GM12878 (cell line): Measurements from ENCODE around the gene FNDC3B. TPM values are rescaled to one million over a fixed set of nuclear protein-coding genes. Genes with fewer than 3 reads are reported as not detected.

Experiments
- ATAC-seq: fragments of 200-7000 bp; cut with Tn5 transposase; 3 replicates; pipeline ENCODE4 v1.9.1; 2020; ENCODE audit warnings: mild to moderate bottlenecking, moderate library complexity
- BruUV-seq: library from RNA; stranded (reverse); fragments of 400-500 nt; replicated peaks from 2 replicates; lab custom pipeline; 2021; lab: Mats Ljungman, UMichigan
- CTCF ChIA-PET: fragments of 300-600 bp; sonication (Branson Sonifier 250); formaldehyde crosslinking; extraction: SDS; loops from one replicate; lab custom pipeline; 2021; ENCODE audit warnings: inconsistent platforms; lab: Yijun Ruan, JAX
- POLR2A ChIA-PET: fragments of 350-600 bp; formaldehyde crosslinking; extraction: SDS; loops from one replicate; lab custom pipeline; 2021; ENCODE audit warnings: inconsistent platforms; lab: Charles Lee
- RAD21 ChIA-PET: fragments of 300-600 bp; sonication (Branson Sonifier 250); formaldehyde crosslinking; loops from one replicate; lab custom pipeline; 2023; ENCODE audit warnings: antibody characterized with exemption; ENCODE audit not compliant: unreplicated experiment; lab: Charles Lee
- SMC1A ChIA-PET: fragments of 300-600 bp; sonication (Branson Sonifier 250); formaldehyde crosslinking; loops from one replicate; lab custom pipeline; 2023; ENCODE audit not compliant: unreplicated experiment, uncharacterized antibody; lab: Charles Lee
- DNase-seq: peaks from one replicate; pipeline ENCODE4 v3.0.0-alpha.2; 2011; ENCODE audit warnings: low read depth, low spot score
- FAIRE-seq: peaks from 3 replicates; lab custom pipeline; 2011; peaks lifted over from hg19 to GRCh38; lab: Jason Lieb, UNC
- H2AFZ ChIP-seq: 2 replicates; pipeline ENCODE4 v1.6.0; 2011; ENCODE audit warnings: low read depth, low read length, control low read depth; ENCODE audit not compliant: control insufficient read depth
- H3K27ac ChIP-seq: 2 replicates; pipeline ENCODE4 v1.5.1; 2011; ENCODE audit warnings: control low read depth; ENCODE audit not compliant: control insufficient read depth, insufficient read depth
- H3K27me3 ChIP-seq, 2 experiments: replicated peaks in 1 of 2; 2 replicates each; pipeline versions ENCODE4 v1.6.0 to v1.6.1; 2011; ENCODE audit warnings: low read length in 1 of 2; ENCODE audit not compliant: control insufficient read depth in 2 of 2, insufficient read depth in 2 of 2
- H3K36me3 ChIP-seq, 2 experiments: 2 replicates each; pipeline ENCODE4 v1.5.1; 2011; ENCODE audit warnings: low read length in 1 of 2; ENCODE audit not compliant: control insufficient read depth in 2 of 2, insufficient read depth in 2 of 2
- H3K4me1 ChIP-seq: 2 replicates; pipeline ENCODE4 v1.6.1; 2011; ENCODE audit warnings: mild to moderate bottlenecking, low read length, moderate library complexity, mixed read lengths; ENCODE audit not compliant: control insufficient read depth, insufficient read depth
- H3K4me2 ChIP-seq: 2 replicates; pipeline ENCODE4 v1.6.0; 2011; ENCODE audit warnings: control low read depth; ENCODE audit not compliant: control insufficient read depth, insufficient read depth
- H3K4me3 ChIP-seq: fragments of 200-600 bp; sonication (generic); 2 replicates; pipeline ENCODE4 v1.5.1; 2016
- H3K79me2 ChIP-seq: 2 replicates; pipeline ENCODE4 v1.6.0; 2011; ENCODE audit warnings: low read length; ENCODE audit not compliant: control insufficient read depth, insufficient read depth
- H3K9ac ChIP-seq: 2 replicates; pipeline ENCODE4 v1.8.0; 2011; ENCODE audit warnings: low read length, control low read depth, mixed read lengths; ENCODE audit not compliant: control insufficient read depth, insufficient read depth
- H3K9me3 ChIP-seq: replicated peaks from 3 replicates; pipeline ENCODE4 v1.5.1; 2011; ENCODE audit warnings: mild to moderate bottlenecking, low read length; ENCODE audit not compliant: control insufficient read depth, insufficient read depth
- H4K20me1 ChIP-seq: 2 replicates; pipeline ENCODE4 v1.6.0; 2011; ENCODE audit not compliant: control insufficient read depth, insufficient read depth
- EED ChIP-seq: sonication (generic); IDR thresholded peaks from 2 replicates; pipeline ENCODE4 v1.6.1; 2016; ENCODE audit warnings: antibody characterized with exemption, low read depth
- EP300 ChIP-seq, 2 experiments: fragments of 150-350 bp in 1 of 2; IDR thresholded peaks; 2 replicates each; pipeline ENCODE4 v1.6.1; 2011 to 2012; ENCODE audit warnings: low read depth in 2 of 2, low read length in 2 of 2, borderline replicate concordance in 1 of 2, improper control_type of control experiment in 1 of 2, inconsistent platforms in 1 of 2; ENCODE audit not compliant: control insufficient read depth in 1 of 2
- NRF1 ChIP-seq: conservative IDR thresholded peaks from 2 replicates; pipeline ENCODE4 v1.6.1; 2011; ENCODE audit warnings: mild to moderate bottlenecking, low read depth, low read length, improper control_type of control experiment
- RB1 ChIP-seq: fragments of 450-650 bp; formaldehyde crosslinking; IDR thresholded peaks from 2 replicates; pipeline ENCODE4 v1.6.1; 2017; ENCODE audit warnings: mild to moderate bottlenecking, borderline replicate concordance
- STAT3 ChIP-seq: IDR thresholded peaks from 2 replicates; pipeline ENCODE4 v1.6.1; 2011; ENCODE audit warnings: low read depth, low read length, improper control_type of control experiment
- WGBS: methylation state at CpG from one replicate; pipeline ENCODE4 v1.1.6; 2016; ENCODE audit warnings: low lambda C conversion rate; ENCODE audit not compliant: insufficient replicate concordance, insufficient coverage; ENCODE audit errors: missing lambda C conversion rate; 5-methylcytosine and 5-hydroxymethylcytosine counted together
- in situ Hi-C: fragments of 300-500 bp; cut with MboI; formaldehyde crosslinking; loops from 9 replicates; pipeline ENCODE4 v1.14.3; 2018; ENCODE audit warnings: mixed read lengths
- intact Hi-C: fragments of 100-400 bp; cut with micrococcal nuclease; formaldehyde crosslinking; loops from one replicate; pipeline ENCODE4 v1.14.2; 2022; ENCODE audit not compliant: unreplicated experiment
- polyA plus RNA-seq, 11 experiments: library from polyadenylated mRNA; depleted of rRNA in 4 of 11; unstranded in 6 of 11; stranded (reverse) in 5 of 11; fragments of >200 nt; fragmentation: Nextera tagmentation in 4 of 11; fragmentation: Illumina TruSeq in 1 of 11; extraction: Ambion mirVana in 4 of 11; extraction: Trizol in 1 of 11; gene quantifications; 1 replicate in 1 of 11; 2 replicates in 10 of 11; pipeline versions ENCODE4 v1.2.1 to v1.2.3, GENCODE V29; 2011 to 2016; ENCODE audit warnings: inconsistent platforms in 2 of 11, missing spikeins in 2 of 11, low read depth in 1 of 11
- total RNA-seq, 4 experiments: library from RNA; depleted of rRNA in 3 of 4; stranded (reverse); fragments of >200 nt in 3 of 4; fragmentation: Illumina TruSeq in 1 of 4; extraction: Trizol in 1 of 4; gene quantifications; 2 replicates each; pipeline versions ENCODE4 v1.2.1 to v1.2.3, GENCODE V29; 2013 to 2021
- TF ChIP-seq, protein P1 (sequence below): fragments of 450-650 bp; IDR thresholded peaks from 2 replicates; pipeline ENCODE4 v1.6.1; 2017; ENCODE audit warnings: borderline replicate concordance
- TF ChIP-seq, protein P2 (sequence below): fragments of 450-650 bp; formaldehyde crosslinking; IDR thresholded peaks from 2 replicates; pipeline ENCODE4 v1.4.0; 2022; ENCODE audit warnings: mild to moderate bottlenecking, moderate library complexity
- TF ChIP-seq, protein P3 (sequence below): fragments of 150-350 bp; IDR thresholded peaks from 2 replicates; pipeline ENCODE4 v1.6.1; 2014; ENCODE audit warnings: mild to moderate bottlenecking, low read depth, low read length

The FNDC3B gene
- total and polyA plus RNA-seq, 10 of the 15 experiments (the other 5 are each of a cell fraction or from before 2014, with no cell fraction given): 7.9 to 35.0 (median 18.5) TPM

DNA sequence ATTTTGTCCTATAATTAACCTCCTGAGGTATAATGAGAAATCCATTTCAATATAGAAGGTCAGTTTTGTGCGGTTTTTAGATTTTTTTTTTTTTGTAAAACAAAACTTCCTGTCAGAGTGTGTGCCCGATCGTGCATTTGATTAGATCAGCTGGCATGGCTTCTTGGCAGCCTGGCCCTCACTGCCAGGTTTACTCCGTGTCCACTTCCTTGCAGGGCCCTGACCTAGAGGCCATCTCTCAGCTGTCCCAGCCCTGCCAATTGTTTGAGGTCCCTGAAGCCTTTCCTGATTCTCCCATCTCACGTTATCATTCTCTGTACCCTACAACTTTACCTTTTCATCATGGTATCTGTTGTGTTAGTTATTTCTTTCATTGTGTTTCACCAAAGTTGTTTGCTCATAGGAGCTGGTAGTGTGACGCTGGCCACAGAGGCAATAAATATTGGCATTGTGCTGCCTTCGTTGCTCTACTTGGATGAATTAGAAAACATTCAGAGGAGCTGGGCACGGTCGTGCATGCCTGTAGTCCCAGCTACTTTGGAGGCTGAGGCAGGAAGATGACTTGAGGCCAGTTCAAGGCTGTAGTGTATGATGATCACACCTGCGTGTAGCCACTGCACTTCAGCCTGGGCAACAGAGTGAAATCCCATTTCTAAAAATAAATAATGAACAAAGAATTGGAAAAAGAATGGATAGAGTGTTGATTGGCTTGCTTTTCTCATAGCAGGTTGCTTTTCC is 206.9 kb downstream of the FNDC3B start (continued):
- TF ChIP-seq, protein P1, sequence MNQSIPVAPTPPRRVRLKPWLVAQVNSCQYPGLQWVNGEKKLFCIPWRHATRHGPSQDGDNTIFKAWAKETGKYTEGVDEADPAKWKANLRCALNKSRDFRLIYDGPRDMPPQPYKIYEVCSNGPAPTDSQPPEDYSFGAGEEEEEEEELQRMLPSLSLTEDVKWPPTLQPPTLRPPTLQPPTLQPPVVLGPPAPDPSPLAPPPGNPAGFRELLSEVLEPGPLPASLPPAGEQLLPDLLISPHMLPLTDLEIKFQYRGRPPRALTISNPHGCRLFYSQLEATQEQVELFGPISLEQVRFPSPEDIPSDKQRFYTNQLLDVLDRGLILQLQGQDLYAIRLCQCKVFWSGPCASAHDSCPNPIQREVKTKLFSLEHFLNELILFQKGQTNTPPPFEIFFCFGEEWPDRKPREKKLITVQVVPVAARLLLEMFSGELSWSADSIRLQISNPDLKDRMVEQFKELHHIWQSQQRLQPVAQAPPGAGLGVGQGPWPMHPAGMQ: no peak

DNA sequence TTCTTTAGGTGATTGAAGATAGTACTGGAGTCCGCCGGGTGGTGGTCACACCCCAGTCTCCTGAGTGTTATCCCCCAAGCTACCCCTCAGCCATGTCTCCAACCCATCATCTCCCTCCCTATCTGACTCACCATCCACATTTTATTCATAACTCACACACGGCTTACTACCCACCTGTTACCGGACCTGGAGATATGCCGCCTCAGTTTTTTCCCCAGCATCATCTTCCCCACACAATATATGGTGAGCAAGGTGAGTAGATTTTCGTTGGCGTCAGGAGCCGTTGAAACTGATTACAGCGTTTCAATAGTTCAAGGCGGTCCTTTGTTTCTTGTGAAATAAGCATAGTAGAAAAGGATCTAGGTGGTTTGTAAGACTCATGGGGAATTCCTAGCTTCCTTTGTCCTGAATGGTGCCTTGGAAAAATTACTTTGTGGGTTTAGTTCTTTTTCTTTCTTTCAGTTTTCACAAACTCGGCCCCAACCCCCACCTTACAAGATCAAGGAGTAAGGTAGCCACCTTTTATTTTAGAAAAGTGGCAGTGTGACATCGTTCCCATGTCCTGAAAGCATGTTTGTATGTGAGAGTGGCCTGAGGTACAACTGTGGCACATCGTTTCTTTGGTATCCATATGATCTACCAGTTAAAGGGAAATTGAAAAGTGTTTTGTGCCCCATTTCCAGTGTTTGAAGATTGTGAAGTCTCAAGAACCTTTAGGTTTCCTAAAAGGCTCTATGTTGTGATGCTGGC is 208.3 kb downstream of the FNDC3B start:
- intact Hi-C loops (no loop called here), in situ Hi-C loops (no loop called here)
- Histone ChIP-seq H3K79me2 (no peaks in the 10 kb centered on the region), H3K4me2 (no peak overlapping the region), H3K27me3 (no peaks in the 10 kb centered on the region), H3K4me3 (no peak overlapping the region), H3K9me3 (no peaks in the 10 kb centered on the region; the same call in none of the 3 replicates), H3K36me3 (peaks cover 3 to 5% of the 10 kb centered on the region in 2 experiments; a peak in 3 of 4 replicates), H4K20me1 (no peaks in the 10 kb centered on the region), H2AFZ (no peak overlapping the region), H3K27ac (no peak overlapping the region), H3K9ac (no peak overlapping the region), H3K4me1 (no peaks in the 10 kb centered on the region)
- WGBS: 93% methylated on average over 13 of the region's 13 CpGs
- RAD21 ChIA-PET: no interaction called here
- POLR2A ChIA-PET: no interaction called here
- FAIRE-seq (no peak), ATAC-seq (no peak; the same call in 1 of the 3 replicates), DNase-seq (no peak)
- SMC1A ChIA-PET: interaction anchor here (1.6 kb wide), 1 partner anchor 21 kb away, joined by 4 read pairs; no protein-coding TSS in a partner anchor
- BruUV-seq: no TSS peak
- CTCF ChIA-PET: no interaction called here
- TF ChIP-seq, protein P2, sequence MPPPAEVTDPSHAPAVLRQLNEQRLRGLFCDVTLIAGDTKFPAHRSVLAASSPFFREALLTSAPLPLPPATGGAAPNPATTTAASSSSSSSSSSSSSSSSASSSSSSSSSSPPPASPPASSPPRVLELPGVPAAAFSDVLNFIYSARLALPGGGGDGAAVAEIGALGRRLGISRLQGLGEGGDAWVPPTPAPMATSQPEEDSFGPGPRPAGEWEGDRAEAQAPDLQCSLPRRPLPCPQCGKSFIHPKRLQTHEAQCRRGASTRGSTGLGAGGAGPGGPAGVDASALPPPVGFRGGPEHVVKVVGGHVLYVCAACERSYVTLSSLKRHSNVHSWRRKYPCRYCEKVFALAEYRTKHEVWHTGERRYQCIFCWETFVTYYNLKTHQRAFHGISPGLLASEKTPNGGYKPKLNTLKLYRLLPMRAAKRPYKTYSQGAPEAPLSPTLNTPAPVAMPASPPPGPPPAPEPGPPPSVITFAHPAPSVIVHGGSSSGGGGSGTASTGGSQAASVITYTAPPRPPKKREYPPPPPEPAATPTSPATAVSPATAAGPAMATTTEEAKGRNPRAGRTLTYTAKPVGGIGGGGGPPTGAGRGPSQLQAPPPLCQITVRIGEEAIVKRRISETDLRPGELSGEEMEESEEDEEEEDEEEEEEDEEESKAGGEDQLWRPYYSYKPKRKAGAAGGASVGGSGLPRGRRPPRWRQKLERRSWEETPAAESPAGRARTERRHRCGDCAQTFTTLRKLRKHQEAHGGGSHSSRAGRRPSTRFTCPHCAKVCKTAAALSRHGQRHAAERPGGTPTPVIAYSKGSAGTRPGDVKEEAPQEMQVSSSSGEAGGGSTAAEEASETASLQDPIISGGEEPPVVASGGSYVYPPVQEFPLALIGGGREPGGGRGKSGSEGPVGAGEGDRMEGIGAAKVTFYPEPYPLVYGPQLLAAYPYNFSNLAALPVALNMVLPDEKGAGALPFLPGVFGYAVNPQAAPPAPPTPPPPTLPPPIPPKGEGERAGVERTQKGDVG (CRISPR knock-in tag): no peak
- TF ChIP-seq, protein P3, sequence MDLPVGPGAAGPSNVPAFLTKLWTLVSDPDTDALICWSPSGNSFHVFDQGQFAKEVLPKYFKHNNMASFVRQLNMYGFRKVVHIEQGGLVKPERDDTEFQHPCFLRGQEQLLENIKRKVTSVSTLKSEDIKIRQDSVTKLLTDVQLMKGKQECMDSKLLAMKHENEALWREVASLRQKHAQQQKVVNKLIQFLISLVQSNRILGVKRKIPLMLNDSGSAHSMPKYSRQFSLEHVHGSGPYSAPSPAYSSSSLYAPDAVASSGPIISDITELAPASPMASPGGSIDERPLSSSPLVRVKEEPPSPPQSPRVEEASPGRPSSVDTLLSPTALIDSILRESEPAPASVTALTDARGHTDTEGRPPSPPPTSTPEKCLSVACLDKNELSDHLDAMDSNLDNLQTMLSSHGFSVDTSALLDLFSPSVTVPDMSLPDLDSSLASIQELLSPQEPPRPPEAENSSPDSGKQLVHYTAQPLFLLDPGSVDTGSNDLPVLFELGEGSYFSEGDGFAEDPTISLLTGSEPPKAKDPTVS: no peak
- TF ChIP-seq EED (0 out of 2 replicates have a peak, but pooled peaks have one; percentile 25), RB1 (no peak), STAT3 (no peak), NRF1 (no peak), EP300 (IDR thresholded peaks at IDR 0.05; ENCODE audit: borderline replicate concordance in 1 of 2, control insufficient read depth in 1 of 2, low read depth in 2 of 2, low read length in 2 of 2) (no peak)
